ENCODE data around the gene LRP6.

GRCh38 chr12:12126551-12126950 is 140.3 kb downstream of the LRP6 start:
- TF ChIP-seq, protein P1, sequence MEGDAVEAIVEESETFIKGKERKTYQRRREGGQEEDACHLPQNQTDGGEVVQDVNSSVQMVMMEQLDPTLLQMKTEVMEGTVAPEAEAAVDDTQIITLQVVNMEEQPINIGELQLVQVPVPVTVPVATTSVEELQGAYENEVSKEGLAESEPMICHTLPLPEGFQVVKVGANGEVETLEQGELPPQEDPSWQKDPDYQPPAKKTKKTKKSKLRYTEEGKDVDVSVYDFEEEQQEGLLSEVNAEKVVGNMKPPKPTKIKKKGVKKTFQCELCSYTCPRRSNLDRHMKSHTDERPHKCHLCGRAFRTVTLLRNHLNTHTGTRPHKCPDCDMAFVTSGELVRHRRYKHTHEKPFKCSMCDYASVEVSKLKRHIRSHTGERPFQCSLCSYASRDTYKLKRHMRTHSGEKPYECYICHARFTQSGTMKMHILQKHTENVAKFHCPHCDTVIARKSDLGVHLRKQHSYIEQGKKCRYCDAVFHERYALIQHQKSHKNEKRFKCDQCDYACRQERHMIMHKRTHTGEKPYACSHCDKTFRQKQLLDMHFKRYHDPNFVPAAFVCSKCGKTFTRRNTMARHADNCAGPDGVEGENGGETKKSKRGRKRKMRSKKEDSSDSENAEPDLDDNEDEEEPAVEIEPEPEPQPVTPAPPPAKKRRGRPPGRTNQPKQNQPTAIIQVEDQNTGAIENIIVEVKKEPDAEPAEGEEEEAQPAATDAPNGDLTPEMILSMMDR (conservative IDR thresholded peaks at IDR 0.05; ENCODE audit: low read depth in 2 of 2) = no peak
- no peak for TF ChIP-seq JUNB (IDR thresholded peaks at IDR 0.05; ENCODE audit: unreplicated experiment)
- no peak for TF ChIP-seq POLR2AphosphoS5 (IDR thresholded peaks at IDR 0.05; ENCODE audit: low read depth)
- TF ChIP-seq, protein P2, sequence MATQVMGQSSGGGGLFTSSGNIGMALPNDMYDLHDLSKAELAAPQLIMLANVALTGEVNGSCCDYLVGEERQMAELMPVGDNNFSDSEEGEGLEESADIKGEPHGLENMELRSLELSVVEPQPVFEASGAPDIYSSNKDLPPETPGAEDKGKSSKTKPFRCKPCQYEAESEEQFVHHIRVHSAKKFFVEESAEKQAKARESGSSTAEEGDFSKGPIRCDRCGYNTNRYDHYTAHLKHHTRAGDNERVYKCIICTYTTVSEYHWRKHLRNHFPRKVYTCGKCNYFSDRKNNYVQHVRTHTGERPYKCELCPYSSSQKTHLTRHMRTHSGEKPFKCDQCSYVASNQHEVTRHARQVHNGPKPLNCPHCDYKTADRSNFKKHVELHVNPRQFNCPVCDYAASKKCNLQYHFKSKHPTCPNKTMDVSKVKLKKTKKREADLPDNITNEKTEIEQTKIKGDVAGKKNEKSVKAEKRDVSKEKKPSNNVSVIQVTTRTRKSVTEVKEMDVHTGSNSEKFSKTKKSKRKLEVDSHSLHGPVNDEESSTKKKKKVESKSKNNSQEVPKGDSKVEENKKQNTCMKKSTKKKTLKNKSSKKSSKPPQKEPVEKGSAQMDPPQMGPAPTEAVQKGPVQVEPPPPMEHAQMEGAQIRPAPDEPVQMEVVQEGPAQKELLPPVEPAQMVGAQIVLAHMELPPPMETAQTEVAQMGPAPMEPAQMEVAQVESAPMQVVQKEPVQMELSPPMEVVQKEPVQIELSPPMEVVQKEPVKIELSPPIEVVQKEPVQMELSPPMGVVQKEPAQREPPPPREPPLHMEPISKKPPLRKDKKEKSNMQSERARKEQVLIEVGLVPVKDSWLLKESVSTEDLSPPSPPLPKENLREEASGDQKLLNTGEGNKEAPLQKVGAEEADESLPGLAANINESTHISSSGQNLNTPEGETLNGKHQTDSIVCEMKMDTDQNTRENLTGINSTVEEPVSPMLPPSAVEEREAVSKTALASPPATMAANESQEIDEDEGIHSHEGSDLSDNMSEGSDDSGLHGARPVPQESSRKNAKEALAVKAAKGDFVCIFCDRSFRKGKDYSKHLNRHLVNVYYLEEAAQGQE (IDR thresholded peaks at IDR 0.05; ENCODE audit: unreplicated experiment) = no peak
- no peak for TF ChIP-seq EZH2phosphoT487 (IDR thresholded peaks at IDR 0.05; ENCODE audit: unreplicated experiment)
- no peak for TF ChIP-seq CREB1 (CRISPR knock-in tag; IDR thresholded peaks at IDR 0.05; ENCODE audit: low read depth)
- no peak for TF ChIP-seq EZH2 (IDR thresholded peaks at IDR 0.05; ENCODE audit: low read depth, unreplicated experiment)
